ENCODE data around the gene SLC35D2.

Gene SLC35D2

DNA sequence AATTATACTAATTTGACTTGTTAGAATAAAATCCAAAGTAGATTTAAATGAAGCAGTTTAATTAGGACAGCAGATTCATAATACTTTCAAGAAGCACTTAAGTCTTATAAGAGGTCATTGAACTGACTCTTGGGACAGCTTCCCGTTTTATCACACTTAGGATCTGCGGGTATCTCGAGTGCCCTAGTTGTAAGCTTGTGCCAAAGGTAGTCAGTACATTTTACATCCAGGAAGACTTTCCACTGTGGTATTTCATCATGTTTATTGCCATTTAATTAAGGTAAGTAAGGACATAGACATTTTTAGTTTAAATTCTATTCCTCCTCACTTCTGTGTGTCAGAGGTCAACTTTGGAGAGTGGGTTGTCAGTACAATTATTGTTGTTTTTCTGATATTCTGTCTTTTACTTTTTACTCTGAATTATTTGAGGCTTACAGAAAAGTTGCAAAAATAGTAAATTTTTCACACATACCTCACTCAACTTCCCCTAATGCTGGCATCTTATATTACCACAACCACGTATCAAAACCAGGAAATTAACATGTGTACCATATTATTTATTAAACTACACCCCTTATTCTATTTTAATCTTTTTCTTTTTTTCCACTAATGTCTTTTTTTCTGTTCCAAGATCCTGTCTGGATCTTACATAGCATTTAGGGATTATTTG is 42.1 kb upstream of the SLC35D2 start:
- no peak overlapping the region for H3K4me2 ChIP-seq (ENCODE audit: low read depth, low read length, poor library complexity, severe bottlenecking)
- H3K27me3 ChIP-seq (ENCODE audit: insufficient read depth, low read length, poor library complexity, severe bottlenecking): no peaks in the 10 kb centered on the region
- no peaks in the 10 kb centered on the region for H4K20me1 ChIP-seq (ENCODE audit: insufficient read depth, low read length, poor library complexity, severe bottlenecking)
- no peaks in the 10 kb centered on the region for H3K9me2 ChIP-seq (replicated peaks; ENCODE audit: low read depth, low read length)
- H3F3A ChIP-seq (ENCODE audit: low read depth): 0 out of 2 replicates have a peak, but pooled peaks cover 3% of the 10 kb centered on the region
- H3K9ac ChIP-seq (ENCODE audit: low read depth, low read length, poor library complexity, severe bottlenecking): no peak overlapping the region
- no peaks in the 10 kb centered on the region for H3K36me3 ChIP-seq (ENCODE audit: insufficient read depth, low read length)
- H3K4me1 ChIP-seq (ENCODE audit: insufficient read depth, low read length, poor library complexity, severe bottlenecking): peaks cover 9% of the 10 kb centered on the region
- no peak for TF ChIP-seq EZH2phosphoT487 (IDR thresholded peaks at IDR 0.05; ENCODE audit: borderline replicate concordance)
- TF ChIP-seq, protein P1, sequence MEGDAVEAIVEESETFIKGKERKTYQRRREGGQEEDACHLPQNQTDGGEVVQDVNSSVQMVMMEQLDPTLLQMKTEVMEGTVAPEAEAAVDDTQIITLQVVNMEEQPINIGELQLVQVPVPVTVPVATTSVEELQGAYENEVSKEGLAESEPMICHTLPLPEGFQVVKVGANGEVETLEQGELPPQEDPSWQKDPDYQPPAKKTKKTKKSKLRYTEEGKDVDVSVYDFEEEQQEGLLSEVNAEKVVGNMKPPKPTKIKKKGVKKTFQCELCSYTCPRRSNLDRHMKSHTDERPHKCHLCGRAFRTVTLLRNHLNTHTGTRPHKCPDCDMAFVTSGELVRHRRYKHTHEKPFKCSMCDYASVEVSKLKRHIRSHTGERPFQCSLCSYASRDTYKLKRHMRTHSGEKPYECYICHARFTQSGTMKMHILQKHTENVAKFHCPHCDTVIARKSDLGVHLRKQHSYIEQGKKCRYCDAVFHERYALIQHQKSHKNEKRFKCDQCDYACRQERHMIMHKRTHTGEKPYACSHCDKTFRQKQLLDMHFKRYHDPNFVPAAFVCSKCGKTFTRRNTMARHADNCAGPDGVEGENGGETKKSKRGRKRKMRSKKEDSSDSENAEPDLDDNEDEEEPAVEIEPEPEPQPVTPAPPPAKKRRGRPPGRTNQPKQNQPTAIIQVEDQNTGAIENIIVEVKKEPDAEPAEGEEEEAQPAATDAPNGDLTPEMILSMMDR (conservative IDR thresholded peaks at IDR 0.05; ENCODE audit: low read length): no peak
- H3K4me3 ChIP-seq (ENCODE audit: low read length, poor library complexity, severe bottlenecking): no peak overlapping the region
- H3K79me2 ChIP-seq (ENCODE audit: insufficient read depth, low read length): no peaks in the 10 kb centered on the region
- peak overlapping the region; percentile 40; the same call in 1 of the 2 replicates for H2AFZ ChIP-seq (ENCODE audit: low read length)
- H3K9me3 ChIP-seq (ENCODE audit: insufficient read depth, low read depth, low read length): no peaks in the 10 kb centered on the region

DNA sequence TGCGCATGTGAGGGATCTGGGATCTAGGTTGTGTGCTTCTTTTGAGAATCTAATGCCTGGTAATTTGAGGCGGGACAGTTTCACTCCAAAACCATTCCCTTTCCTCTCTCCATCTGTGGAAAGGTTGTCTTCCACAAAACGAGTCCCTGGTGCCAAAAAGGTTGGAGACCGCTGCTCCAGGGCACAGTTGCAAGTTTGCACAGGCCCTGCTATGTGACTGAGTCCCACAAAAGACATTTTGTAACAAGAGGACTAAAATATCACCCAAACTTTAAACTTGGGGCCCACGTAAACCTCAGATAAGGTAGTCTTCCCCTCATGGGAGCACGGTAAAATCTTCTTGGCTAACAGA is 40.5 kb upstream of the SLC35D2 start:
- Histone ChIP-seq H3K4me2 (ENCODE audit: low read depth, low read length, poor library complexity, severe bottlenecking) (no peak overlapping the region), H3K9me3 (ENCODE audit: insufficient read depth, low read depth, low read length) (no peaks in the 10 kb centered on the region), H3F3A (ENCODE audit: low read depth) (peaks cover 11% of the 10 kb centered on the region), H3K79me2 (ENCODE audit: insufficient read depth, low read length) (no peaks in the 10 kb centered on the region), H3K4me1 (ENCODE audit: insufficient read depth, low read length, poor library complexity, severe bottlenecking) (peaks cover 23% of the 10 kb centered on the region), H4K20me1 (ENCODE audit: insufficient read depth, low read length, poor library complexity, severe bottlenecking) (no peaks in the 10 kb centered on the region), H2AFZ (ENCODE audit: low read length) (peak overlapping the region; percentile 18; the same call in 1 of the 2 replicates), H3K9me2 (replicated peaks; ENCODE audit: low read depth, low read length) (no peaks in the 10 kb centered on the region), H3K9ac (ENCODE audit: low read depth, low read length, poor library complexity, severe bottlenecking) (no peak overlapping the region), H3K36me3 (ENCODE audit: insufficient read depth, low read length) (no peaks in the 10 kb centered on the region), H3K4me3 (ENCODE audit: low read length, poor library complexity, severe bottlenecking) (no peak overlapping the region), H3K27me3 (ENCODE audit: insufficient read depth, low read length, poor library complexity, severe bottlenecking) (no peaks in the 10 kb centered on the region)
- no peak for TF ChIP-seq EZH2phosphoT487 (IDR thresholded peaks at IDR 0.05; ENCODE audit: borderline replicate concordance)
- TF ChIP-seq, protein P1 (conservative IDR thresholded peaks at IDR 0.05; ENCODE audit: low read length): no peak

DNA sequence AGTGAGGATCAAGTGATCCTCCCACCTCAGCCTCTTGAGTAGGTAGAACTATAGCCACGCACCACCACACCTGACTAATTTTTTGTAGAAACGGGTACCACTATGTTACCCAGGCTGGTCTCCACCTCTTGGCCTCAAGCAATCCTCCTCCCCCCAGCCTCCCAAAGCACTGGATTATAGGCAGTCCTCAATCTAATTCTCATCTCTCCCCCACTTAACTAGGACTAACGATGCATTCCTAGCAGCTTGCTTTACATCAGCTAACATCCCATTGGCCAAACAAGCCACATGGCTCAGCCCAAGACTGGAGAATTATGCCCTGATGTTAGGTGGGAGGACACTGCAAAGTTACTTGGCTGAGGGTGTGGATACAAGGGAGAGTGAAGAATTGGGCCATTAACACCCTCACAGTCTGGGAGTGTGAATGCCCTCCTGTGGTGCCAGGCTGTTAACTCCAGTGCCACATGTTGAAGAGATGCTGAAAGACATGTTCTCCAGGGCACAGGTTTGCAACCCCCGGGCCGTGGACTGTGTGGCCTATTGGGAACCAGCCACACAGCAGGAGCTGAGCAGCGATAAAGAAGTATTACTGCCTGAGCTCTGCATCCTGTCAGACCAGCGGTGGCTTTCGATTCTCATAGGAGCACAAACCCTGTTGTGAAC is 39.9 kb upstream of the SLC35D2 start:
- peaks cover 23% of the 10 kb centered on the region for H3K4me1 ChIP-seq (ENCODE audit: insufficient read depth, low read length, poor library complexity, severe bottlenecking)
- H4K20me1 ChIP-seq (ENCODE audit: insufficient read depth, low read length, poor library complexity, severe bottlenecking): no peaks in the 10 kb centered on the region
- H3K9me2 ChIP-seq (replicated peaks; ENCODE audit: low read depth, low read length): no peaks in the 10 kb centered on the region
- TF ChIP-seq, protein P1 (conservative IDR thresholded peaks at IDR 0.05; ENCODE audit: low read length): no peak
- TF ChIP-seq EZH2phosphoT487 (IDR thresholded peaks at IDR 0.05; ENCODE audit: borderline replicate concordance): no peak
- H3K4me2 ChIP-seq (ENCODE audit: low read depth, low read length, poor library complexity, severe bottlenecking): no peak overlapping the region
- H3K9me3 ChIP-seq (ENCODE audit: insufficient read depth, low read depth, low read length): no peaks in the 10 kb centered on the region
- H2AFZ ChIP-seq (ENCODE audit: low read length): peak overlapping the region; percentile 18; the same call in 1 of the 2 replicates
- H3F3A ChIP-seq (ENCODE audit: low read depth): peaks cover 13% of the 10 kb centered on the region
- no peaks in the 10 kb centered on the region for H3K36me3 ChIP-seq (ENCODE audit: insufficient read depth, low read length)
- H3K9ac ChIP-seq (ENCODE audit: low read depth, low read length, poor library complexity, severe bottlenecking): no peak overlapping the region
- no peak overlapping the region for H3K4me3 ChIP-seq (ENCODE audit: low read length, poor library complexity, severe bottlenecking)
- H3K27me3 ChIP-seq (ENCODE audit: insufficient read depth, low read length, poor library complexity, severe bottlenecking): no peaks in the 10 kb centered on the region
- no peaks in the 10 kb centered on the region for H3K79me2 ChIP-seq (ENCODE audit: insufficient read depth, low read length)
